NCI-H82 (cell line): Measurements from ENCODE around the gene GMFB.

ENCODE experiments used
- DNase-seq: peaks from one replicate; lab custom pipeline; 2025; lab: John Stamatoyannopoulos, UW

The GMFB gene

GRCh38 chr14:54488646-54489317 lies at the start of gene GMFB:
GMFB (minus strand) TSS chr14:54488980; CDS start chr14:54488927, 53 bp downstream.
- DNase-seq: peak; percentile 85

GRCh38 chr14:54538055-54538454 lies 49.3 kb upstream of the GMFB start:
- DNase-seq: no peak

GRCh38 chr14:54537651-54538050 lies 48.9 kb upstream of the GMFB start:
- DNase-seq: no peak

GRCh38 chr14:54535646-54536045 lies 46.9 kb upstream of the GMFB start:
- DNase-seq: no peak

- DNase-seq: no peak
Observed at GRCh38 chr14:54535126-54535525, 46.3 kb upstream of the GMFB start.

- no peak for DNase-seq
Observed at GRCh38 chr14:54533100-54533499, 44.3 kb upstream of the GMFB start.

- no peak for DNase-seq
Observed at GRCh38 chr14:54532111-54533012, 43.6 kb upstream of the GMFB start.

GRCh38 chr14:54529811-54530210 lies 41.0 kb upstream of the GMFB start:
- no peak for DNase-seq

- DNase-seq: no peak
Observed at GRCh38 chr14:54528973-54529372, 40.2 kb upstream of the GMFB start.

- no peak for DNase-seq
Observed at GRCh38 chr14:54524410-54524809, 35.6 kb upstream of the GMFB start.

- no peak for DNase-seq
Observed at GRCh38 chr14:54516709-54517108, 27.9 kb upstream of the GMFB start.

GRCh38 chr14:54515670-54516069 lies 26.9 kb upstream of the GMFB start:
- no peak for DNase-seq

- DNase-seq: no peak
Observed at GRCh38 chr14:54512393-54512792, 23.6 kb upstream of the GMFB start.

GRCh38 chr14:54509546-54510501 lies 21.0 kb upstream of the GMFB start, which contains the start of gene CGRRF1:
CGRRF1 (plus strand) TSS chr14:54509906; CDS start chr14:54509960, 54 bp downstream.
- peak; percentile 97 for DNase-seq

- DNase-seq: peak; percentile 15
Observed at GRCh38 chr14:54503486-54503885, 14.7 kb upstream of the GMFB start.

- no peak for DNase-seq
Observed at GRCh38 chr14:54502602-54503001, 13.8 kb upstream of the GMFB start.

- DNase-seq: no peak
Observed at GRCh38 chr14:54501480-54501879, 12.7 kb upstream of the GMFB start.

GRCh38 chr14:54500744-54501143 lies 12.0 kb upstream of the GMFB start:
- DNase-seq: no peak

GRCh38 chr14:54498579-54498978 lies 9.8 kb upstream of the GMFB start:
- DNase-seq: no peak

- no peak for DNase-seq
Observed at GRCh38 chr14:54498095-54498531, 9.3 kb upstream of the GMFB start.

- no peak for DNase-seq
Observed at GRCh38 chr14:54497224-54497623, 8.4 kb upstream of the GMFB start.

GRCh38 chr14:54493293-54493692 lies 4.5 kb upstream of the GMFB start:
- peak; percentile 42 for DNase-seq
